COLO668 (cell line): ENCODE data around the gene CLDN9.

Source experiments
- DNase-seq: peaks from one replicate; lab custom pipeline; 2025; ENCODE audit not compliant: unreplicated experiment; lab: John Stamatoyannopoulos, UW

Gene CLDN9

GRCh38 chr16:3012828-3013420 is at the start of gene CLDN9:
Gene CLDN9 (plus strand): TSS chr16:3012923. CDS start chr16:3013363, 440 bp downstream.
- peak; percentile 90 for DNase-seq

DNA sequence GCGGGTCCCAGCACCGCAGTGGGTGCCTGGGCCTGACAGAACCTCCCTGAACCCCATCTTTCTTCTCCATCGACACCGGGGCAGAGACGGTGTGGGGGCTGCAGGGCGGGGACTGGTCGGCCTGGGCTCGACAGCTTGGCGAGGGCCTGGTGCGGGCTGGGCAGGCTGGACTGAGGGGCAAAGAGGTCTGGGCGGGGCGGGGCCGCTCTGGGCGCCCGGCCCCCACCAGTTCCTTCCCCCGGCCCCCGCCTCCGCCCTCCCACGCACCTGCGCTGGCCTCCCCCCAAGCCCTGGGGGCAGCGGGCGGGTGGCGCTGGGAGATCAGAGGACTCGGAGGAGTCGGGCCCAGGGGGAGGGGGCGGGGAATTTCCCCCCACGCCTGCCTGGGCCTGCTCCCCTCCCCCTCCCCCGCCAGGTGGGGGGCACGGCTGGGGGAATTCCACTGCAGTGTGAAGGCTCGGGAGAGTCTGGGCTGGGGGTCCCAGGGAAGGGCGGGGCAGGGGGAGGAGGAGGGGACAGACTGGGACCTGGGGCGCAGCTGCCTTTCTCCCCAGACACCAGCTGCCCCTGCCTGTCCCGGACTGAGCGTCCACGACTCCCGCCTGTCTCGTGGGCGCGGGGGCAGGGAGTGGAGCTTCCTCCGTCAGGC is 49.5 kb upstream of the CLDN9 start:
- DNase-seq: peak; percentile 41

- DNase-seq: peak; percentile 58
Observed at GRCh38 chr16:2963723-2964474, 48.8 kb upstream of the CLDN9 start, which contains the start of gene KREMEN2. Gene KREMEN2 (plus strand): TSS chr16:2964275. CDS start chr16:2964521, 246 bp downstream.

DNA sequence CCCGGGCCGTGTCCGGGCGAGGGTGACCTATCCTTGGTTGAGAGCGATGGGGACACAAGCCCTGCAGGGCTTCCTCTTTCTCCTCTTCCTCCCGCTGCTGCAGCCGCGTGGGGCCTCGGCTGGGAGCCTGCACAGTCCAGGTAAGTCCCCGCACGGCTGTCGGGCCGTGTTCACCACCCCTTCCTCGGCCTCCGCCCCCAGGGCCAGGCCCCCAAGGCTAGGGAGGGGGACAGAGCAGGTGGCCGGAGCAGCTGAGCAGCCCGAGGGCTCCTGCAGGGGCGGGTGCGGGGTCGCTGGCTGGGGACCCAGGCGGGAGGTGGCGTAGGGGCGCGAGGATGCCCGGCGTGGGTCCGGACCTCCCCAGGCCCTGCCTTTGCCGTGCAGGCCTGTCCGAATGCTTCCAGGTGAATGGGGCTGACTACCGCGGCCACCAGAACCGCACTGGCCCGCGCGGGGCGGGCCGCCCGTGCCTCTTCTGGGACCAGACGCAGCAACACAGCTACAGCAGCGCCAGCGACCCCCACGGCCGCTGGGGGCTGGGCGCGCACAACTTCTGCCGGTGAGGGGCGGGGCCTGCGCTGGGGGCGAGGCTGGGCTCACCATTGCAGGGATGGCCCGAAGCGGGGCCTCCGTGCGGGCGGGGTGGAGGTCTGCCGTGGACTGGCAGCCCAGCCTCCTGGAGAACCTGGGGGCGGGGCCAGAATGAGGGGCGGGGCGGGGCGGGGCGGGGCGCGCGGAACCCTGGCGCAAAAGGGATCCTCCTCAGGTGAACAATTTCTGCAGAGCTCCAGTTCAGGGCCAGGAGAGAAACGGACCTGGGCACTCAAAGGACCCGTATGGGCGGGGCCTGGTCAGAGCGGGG is 48.0 kb upstream of the CLDN9 start:
- peak; percentile 68 for DNase-seq

DNA sequence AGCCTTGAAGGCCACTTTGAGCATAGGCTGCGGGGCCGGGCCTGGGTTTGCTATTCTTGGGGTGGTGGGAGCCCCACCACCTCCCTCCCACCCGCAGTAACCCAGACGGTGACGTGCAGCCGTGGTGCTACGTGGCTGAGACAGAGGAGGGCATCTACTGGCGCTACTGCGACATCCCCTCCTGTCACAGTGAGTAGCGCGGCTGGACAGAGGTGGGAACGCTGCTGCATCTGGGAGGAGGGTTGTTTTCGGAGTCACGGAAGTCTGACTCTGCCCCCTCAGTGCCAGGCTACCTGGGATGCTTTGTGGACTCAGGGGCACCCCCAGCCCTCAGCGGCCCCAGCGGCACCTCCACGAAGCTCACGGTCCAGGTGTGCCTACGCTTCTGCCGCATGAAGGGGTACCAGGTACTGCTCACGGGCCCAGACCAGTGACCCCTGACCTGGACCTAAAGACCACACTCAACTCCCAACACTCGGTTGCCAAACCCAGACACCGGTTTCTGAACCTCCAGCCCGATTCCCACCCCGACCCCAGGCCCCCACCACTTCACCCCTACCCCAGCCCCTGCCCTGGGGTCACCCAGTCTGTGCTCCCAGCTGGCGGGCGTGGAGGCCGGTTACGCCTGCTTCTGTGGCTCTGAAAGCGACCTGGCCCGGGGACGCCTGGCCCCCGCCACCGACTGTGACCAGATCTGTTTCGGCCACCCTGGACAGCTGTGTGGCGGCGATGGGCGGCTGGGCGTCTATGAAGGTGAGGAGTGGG is 46.5 kb upstream of the CLDN9 start:
- DNase-seq: no peak

DNA sequence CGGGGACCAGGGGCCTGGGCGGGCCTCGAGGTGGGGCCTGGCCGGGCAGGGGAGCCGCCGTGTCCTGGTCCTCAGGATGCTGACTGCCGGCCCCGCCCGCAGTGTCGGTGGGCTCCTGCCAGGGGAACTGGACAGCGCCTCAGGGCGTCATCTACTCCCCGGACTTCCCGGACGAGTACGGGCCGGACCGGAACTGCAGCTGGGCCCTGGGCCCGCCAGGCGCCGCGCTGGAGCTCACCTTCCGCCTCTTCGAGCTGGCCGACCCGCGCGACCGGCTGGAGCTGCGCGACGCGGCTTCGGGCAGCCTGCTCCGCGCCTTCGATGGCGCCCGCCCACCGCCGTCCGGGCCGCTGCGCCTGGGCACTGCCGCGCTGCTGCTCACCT is 45.9 kb upstream of the CLDN9 start:
- DNase-seq: peak; percentile 48

DNA sequence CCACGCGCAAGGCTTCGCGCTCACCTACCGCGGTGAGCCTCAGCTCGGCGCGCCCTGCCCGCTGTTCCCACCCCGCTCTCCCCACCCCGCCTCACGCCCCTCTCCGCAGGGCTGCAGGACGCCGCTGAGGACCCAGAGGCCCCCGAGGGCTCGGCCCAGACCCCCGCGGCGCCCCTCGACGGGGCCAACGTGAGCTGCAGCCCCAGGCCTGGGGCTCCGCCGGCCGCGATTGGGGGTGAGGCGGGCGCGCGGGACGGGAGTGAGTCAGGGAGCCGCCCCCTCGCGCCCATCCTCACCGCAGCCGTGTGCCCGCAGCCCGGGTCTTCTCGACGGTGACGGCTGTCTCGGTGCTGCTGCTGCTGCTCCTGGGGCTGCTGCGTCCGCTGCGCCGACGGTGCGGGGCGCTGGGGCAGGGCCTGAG is 45.5 kb upstream of the CLDN9 start:
- DNase-seq: no peak

DNA sequence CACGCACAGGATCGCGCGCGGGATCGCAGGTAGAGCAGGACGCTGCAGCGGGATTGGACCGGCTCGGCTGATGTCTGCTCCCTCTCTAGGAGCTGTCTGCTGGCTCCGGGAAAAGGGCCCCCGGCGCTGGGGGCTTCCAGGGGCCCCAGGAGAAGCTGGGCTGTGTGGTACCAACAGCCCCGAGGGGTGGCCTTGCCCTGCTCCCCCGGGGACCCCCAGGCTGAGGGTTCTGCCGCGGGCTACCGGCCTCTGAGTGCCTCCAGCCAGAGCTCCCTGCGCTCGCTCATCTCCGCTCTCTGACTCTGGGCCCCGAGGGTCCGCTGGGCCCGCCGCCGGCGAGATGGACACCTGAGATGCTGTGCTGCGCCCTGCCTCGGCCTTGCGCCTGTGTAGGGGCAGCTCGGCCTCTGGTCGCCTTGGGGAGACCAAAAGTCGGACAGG is 45.0 kb upstream of the CLDN9 start:
- DNase-seq: no peak

DNA sequence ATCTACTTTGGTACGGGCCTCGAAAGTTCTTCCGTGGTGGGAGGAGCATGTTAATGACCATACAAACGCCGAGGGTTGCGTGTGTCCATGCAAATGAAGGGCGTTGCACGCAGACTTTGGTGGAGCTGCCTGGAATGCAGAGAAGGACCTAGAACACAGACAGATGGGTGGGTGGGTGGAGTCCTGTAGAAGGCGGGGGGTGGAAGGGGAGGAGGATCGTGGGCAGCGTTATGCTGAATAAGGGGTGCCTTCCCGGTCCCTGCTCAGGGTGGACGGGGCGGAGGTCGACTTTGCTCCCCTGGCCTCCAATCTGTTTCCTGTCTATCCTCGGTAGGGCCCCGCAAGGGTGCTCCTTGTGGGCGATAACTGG is 44.4 kb upstream of the CLDN9 start:
- peak; percentile 71 for DNase-seq

DNA sequence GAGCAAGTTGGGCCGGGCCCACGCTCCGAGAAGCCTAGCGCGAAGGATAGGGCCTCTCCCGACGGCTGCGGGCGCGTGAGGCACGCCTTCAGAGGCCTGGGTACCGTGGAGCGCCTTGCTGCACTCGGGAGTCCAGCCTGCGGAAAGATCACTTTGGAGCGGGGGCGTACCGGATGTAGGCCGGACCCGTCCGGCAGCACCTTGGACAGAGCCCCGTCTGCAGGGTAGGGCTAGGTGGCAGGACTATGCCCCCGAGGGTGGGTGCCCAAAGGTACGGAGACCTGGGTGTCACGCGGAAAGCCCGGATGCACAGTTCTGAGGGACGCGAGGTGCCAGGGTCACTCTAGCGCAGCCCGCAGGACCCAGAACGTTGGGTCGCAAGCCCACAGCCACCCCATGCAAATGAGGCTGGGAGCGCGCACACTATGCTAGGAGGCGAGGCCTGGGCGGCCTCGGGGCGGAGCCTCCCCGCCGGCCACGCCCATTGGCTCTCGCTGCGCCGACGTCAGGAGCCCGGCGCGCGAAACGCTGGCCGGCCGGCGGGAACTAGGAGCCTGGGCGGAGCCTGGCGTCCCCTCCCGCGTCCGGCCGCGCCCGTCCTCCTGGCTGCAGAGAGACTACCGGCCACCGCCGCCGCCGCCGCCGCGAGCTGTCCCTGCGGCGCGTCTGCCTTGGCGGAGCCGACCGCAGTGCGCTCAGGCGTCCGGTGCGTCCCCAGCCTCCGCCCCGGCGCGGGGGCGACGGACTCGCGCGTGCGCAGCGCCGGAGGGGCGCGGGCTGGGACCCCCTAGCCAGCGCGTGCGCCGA is 43.8 kb upstream of the CLDN9 start, which contains the start of gene PAQR4:
Gene PAQR4, plus strand, starts transcription at position 611 of the 807 bp plus-strand sequence. CDS start 327 bp downstream, outside the sequence.
- peak; percentile 94 for DNase-seq

GRCh38 chr16:2969545-2970521 is 42.9 kb upstream of the CLDN9 start:
- DNase-seq: peak; percentile 83

DNA sequence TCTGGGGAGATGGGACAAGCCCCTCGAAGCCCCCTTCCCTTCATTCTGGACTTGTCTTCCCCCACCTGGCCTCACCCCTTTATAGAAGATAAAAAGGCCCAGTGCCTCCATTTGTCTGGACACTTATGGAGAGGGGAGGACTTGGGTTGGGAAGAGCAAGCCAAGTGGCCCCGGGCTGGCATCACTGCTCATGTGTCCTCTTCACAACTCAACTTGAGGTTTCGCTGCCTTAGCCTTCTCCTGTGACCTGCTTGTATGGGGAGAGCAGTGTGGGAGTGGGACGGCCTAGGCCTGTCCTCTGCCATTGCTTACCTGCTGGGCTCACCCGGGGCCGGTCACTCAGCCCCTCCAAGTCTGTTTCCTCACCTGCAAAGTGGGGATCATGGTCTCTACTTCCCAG is 42.2 kb upstream of the CLDN9 start:
- DNase-seq: no peak

DNA sequence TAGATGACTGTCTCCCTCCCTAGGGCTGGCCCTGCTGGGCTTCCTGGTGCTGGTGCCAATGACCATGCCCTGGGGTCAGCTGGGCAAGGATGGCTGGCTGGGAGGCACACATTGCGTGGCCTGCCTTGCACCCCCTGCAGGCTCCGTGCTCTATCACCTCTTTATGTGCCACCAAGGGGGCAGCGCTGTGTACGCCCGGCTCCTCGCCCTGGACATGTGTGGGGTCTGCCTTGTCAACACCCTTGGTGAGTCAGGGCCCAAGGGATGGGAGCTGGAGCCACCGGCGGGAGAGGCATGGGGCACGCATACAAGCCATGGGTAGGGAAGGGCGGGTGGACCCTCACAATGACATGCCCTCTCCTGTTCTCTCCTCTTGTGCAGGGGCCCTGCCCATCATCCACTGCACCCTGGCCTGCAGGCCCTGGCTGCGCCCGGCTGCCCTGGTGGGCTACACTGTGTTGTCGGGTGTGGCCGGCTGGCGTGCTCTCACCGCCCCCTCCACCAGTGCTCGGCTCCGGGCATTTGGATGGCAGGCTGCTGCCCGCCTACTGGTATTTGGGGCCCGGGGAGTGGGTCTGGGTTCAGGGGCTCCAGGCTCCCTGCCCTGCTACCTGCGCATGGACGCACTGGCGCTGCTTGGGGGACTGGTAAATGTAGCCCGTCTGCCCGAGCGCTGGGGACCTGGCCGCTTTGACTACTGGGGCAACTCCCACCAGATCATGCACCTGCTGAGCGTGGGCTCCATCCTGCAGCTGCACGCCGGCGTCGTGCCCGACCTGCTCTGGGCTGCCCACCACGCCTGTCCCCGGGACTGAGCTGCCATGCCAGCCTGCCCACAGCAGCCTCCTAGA is 41.4 kb upstream of the CLDN9 start:
- DNase-seq: no peak

- DNase-seq: no peak
Observed at GRCh38 chr16:2971985-2972784, 40.5 kb upstream of the CLDN9 start.

GRCh38 chr16:2973093-2973492 is 39.6 kb upstream of the CLDN9 start:
- no peak for DNase-seq

DNA sequence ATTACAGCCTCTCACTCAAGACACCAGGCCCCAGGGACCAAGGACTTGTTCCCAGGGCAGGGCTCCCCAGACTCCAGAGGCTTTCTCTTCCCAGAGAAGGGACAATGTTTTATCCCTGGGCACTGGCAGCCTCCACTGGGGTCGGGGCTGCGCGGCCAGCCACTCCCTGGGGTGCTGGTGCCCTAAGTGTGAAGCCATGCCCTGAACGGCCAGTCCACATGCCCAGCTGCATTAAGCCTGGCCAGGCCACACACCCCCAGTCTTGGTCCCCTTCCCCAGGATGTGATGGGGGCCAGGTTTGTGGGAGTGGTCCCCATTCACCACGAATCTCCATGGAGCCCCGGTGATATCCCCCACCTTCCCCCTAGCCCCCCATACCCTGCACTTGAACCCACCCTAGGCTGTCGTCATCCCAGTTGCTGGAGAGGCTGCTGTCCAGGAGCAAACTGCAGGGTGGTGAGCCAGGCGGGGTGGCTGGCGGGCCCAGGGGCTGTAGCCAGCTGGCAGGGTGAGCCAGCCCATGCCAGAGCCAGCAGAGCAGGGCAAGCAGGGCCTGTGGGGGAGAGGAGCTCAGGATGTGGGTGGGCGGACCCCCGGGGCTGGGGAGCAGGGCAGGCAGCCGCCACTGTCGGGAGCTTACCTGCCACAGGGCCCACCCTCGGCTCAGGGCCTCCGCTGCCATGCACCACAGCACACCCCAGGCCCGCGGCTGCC is 39.0 kb upstream of the CLDN9 start:
- DNase-seq: no peak
